ENCODE results near the gene PPRC1.

PPRC1 gene

DNA sequence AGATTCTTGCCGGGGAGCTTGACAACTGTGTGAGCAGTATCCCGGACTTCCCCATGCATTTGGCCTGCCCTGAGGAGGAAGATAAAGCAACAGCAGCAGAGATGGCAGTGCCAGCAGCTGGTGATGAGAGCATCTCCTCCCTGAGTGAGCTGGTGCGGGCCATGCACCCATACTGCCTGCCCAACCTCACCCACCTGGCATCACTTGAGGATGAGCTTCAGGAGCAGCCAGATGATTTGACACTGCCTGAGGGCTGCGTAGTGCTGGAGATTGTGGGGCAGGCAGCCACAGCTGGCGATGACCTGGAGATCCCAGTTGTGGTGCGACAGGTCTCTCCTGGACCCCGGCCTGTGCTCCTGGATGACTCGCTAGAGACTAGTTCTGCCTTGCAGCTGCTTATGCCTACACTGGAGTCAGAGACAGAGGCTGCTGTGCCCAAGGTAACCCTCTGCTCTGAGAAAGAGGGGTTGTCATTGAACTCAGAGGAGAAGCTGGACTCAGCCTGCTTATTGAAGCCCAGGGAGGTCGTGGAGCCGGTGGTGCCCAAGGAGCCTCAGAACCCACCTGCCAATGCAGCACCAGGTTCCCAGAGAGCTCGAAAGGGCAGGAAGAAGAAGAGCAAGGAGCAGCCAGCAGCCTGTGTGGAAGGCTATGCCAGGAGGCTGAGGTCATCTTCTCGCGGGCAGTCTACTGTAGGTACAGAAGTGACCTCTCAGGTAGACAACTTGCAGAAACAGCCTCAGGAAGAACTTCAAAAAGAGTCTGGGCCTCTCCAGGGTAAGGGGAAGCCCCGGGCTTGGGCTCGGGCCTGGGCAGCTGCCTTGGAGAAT lies 6.7 kb downstream of the PPRC1 start:
- no peak for TF ChIP-seq Cebpa-rat (IDR thresholded peaks at IDR 0.05)
- Histone ChIP-seq H3K9me3 (replicated peaks in 1 of 11) (no peaks in the 10 kb centered on the region), H3K4me3 (no peak overlapping the region), H3K4me2 (no peak overlapping the region), H3K4me1 (peaks cover 18 to 24% (median 19%) of the 10 kb centered on the region in 10 experiments), H4K20me1 (peaks cover 64 to 100% (median 100%) of the 10 kb centered on the region in 11 experiments; a peak in 21 of 22 replicates), H3K9ac (0 out of 22 replicates have a peak overlapping the region, but pooled peaks of 1 of the 11 experiments have one; percentile 9), H3K36me3 (peaks cover 71 to 100% (median 96%) of the 10 kb centered on the region in 11 experiments), H3K27me3 (no peaks in the 10 kb centered on the region), H3K27ac (no peak overlapping the region)

DNA sequence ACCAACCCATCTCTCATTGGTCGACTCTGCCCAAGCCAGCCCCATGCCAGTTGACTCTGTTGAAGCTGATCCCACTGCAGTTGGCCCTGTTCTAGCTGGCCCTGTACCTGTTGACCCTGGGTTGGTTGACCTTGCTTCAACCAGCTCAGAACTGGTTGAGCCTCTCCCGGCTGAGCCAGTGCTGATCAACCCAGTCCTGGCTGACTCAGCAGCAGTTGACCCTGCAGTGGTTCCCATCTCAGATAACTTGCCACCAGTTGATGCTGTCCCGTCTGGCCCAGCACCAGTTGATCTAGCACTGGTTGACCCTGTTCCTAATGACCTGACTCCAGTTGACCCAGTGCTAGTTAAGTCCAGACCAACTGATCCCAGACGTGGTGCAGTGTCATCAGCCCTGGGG lies 7.4 kb downstream of the PPRC1 start:
- peaks cover 57 to 100% (median 100%) of the 10 kb centered on the region in 11 experiments; a peak in 21 of 22 replicates for H4K20me1 ChIP-seq
- H3K4me3 ChIP-seq: no peak overlapping the region
- H3K9me3 ChIP-seq (replicated peaks in 1 of 11): no peaks in the 10 kb centered on the region
- TF ChIP-seq Cebpa-rat (IDR thresholded peaks at IDR 0.05): no peak
- peaks cover 11 to 17% (median 12%) of the 10 kb centered on the region in 10 experiments for H3K4me1 ChIP-seq
- H3K36me3 ChIP-seq: peaks cover 79 to 100% (median 97%) of the 10 kb centered on the region in 11 experiments
- H3K27ac ChIP-seq: no peak overlapping the region
- H3K4me2 ChIP-seq: no peak overlapping the region
- no peaks in the 10 kb centered on the region for H3K27me3 ChIP-seq
- no peak overlapping the region for H3K9ac ChIP-seq

DNA sequence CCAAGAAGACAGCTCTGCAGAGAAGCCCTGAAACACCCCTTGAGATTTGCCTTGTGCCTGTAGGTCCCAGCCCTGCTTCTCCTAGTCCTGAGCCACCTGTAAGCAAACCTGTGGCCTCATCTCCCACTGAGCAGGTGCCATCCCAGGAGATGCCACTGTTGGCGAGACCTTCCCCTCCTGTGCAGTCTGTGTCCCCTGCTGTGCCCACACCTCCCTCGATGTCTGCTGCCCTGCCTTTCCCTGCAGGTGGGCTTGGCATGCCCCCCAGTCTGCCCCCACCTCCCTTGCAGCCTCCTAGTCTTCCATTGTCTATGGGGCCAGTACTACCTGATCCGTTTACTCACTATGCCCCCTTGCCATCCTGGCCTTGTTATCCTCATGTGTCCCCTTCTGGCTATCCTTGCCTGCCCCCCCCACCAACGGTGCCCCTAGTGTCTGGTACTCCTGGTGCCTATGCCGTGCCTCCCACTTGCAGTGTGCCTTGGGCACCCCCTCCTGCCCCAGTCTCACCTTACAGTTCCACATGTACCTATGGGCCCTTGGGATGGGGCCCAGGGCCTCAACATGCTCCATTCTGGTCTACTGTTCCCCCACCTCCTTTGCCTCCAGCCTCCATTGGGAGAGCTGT lies 8.2 kb downstream of the PPRC1 start:
- no peak for TF ChIP-seq Cebpa-rat (IDR thresholded peaks at IDR 0.05)
- Histone ChIP-seq H3K9ac (no peak overlapping the region; a peak in 1 of 22 replicates), H3K4me3 (no peak overlapping the region)

DNA sequence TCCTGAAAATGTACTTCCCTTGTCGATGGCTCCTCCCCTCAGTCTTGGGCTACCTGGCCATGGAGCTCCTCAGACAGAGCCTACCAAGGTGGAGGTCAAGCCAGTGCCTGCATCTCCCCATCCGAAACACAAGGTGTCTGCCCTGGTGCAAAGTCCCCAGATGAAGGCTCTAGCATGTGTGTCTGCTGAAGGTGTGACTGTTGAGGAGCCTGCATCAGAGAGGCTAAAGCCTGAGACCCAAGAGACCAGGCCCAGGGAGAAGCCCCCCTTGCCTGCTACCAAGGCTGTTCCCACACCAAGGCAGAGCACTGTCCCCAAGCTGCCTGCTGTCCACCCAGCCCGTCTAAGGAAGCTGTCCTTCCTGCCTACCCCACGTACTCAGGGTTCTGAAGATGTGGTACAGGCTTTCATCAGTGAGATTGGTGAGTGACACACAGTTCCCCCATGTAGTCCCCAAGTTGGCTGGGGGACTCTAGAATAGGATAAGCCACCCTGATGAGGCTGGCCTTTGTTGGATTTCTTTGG lies 8.8 kb downstream of the PPRC1 start:
- H3K36me3 ChIP-seq: peaks cover 89 to 100% (median 97%) of the 10 kb centered on the region in 11 experiments
- H3K4me1 ChIP-seq: peaks cover 0 to 2% (median 0%) of the 10 kb centered on the region in 10 experiments; a peak in 1 of 20 replicates
- H3K4me2 ChIP-seq: no peak overlapping the region
- H3K27me3 ChIP-seq: no peaks in the 10 kb centered on the region
- H3K4me3 ChIP-seq: no peak overlapping the region
- no peak overlapping the region; a peak in 1 of 22 replicates for H3K9ac ChIP-seq
- no peak overlapping the region for H3K27ac ChIP-seq
- no peaks in the 10 kb centered on the region for H3K9me3 ChIP-seq (replicated peaks in 1 of 11)
- no peak for TF ChIP-seq Cebpa-rat (IDR thresholded peaks at IDR 0.05)
- peaks cover 43 to 100% (median 99%) of the 10 kb centered on the region in 11 experiments; a peak in 21 of 22 replicates for H4K20me1 ChIP-seq

More for the DNA sequence above, 8.2 kb downstream of the PPRC1 start:
- Histone ChIP-seq H4K20me1 (peaks cover 49 to 100% (median 99%) of the 10 kb centered on the region in 11 experiments; a peak in 21 of 22 replicates), H3K4me1 (peaks cover 2 to 9% (median 4%) of the 10 kb centered on the region in 10 experiments), H3K9me3 (replicated peaks in 1 of 11) (no peaks in the 10 kb centered on the region), H3K27ac (no peak overlapping the region), H3K27me3 (no peaks in the 10 kb centered on the region), H3K36me3 (peaks cover 85 to 100% (median 97%) of the 10 kb centered on the region in 11 experiments), H3K4me2 (no peak overlapping the region)

DNA sequence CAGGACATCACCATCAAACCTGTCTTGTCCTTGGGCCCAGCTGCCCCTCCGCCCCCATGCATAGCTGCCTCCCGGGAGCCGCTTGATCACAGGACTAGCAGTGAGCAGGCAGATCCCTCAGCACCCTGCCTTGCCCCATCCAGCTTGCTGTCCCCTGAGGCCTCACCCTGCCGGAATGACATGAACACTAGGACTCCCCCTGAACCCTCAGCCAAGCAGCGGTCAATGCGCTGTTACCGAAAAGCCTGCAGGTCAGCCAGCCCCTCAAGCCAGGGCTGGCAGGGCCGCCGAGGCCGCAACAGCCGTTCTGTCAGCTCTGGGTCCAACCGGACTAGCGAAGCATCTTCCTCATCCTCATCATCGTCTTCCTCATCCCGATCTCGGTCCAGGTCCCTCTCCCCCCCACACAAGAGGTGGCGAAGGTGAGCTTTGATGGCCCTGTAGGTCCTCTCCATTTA lies 14.2 kb downstream of the PPRC1 start:
- Histone ChIP-seq H3K27me3 (no peaks in the 10 kb centered on the region), H3K9ac (no peak overlapping the region), H3K9me3 (replicated peaks in 1 of 11) (no peaks in the 10 kb centered on the region), H3K36me3 (peaks cover 79 to 98% (median 95%) of the 10 kb centered on the region in 11 experiments), H4K20me1 (peaks cover 3 to 99% (median 95%) of the 10 kb centered on the region in 11 experiments; a peak in 20 of 22 replicates), H3K4me3 (no peak overlapping the region), H3K4me1 (peaks cover 0 to 16% (median 9%) of the 10 kb centered on the region in 10 experiments; a peak in 12 of 20 replicates), H3K4me2 (no peak overlapping the region), H3K27ac (no peak overlapping the region)
- TF ChIP-seq Cebpa-rat (IDR thresholded peaks at IDR 0.05): no peak

DNA sequence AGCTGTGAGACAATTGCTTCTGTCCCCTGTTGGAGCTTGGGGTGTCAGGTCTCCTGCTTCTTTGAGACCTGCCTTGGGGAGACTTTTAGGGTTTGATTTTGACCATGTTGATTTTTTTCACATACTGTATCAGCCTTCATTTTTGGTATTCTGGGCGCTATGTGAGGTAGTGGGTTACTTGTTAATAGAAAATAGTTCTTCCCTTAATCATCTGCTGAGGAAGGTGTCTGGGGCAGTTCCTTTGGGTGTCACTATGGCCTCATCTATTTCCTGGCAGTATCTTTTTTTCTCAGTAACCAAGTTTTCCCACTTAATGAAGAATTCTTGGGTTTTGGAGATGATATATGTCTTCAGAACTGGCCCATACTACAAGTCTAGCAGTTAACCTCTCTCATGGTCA lies 14.7 kb downstream of the PPRC1 start:
- H3K27ac ChIP-seq: no peak overlapping the region
- peaks cover 74 to 92% (median 89%) of the 10 kb centered on the region in 11 experiments for H3K36me3 ChIP-seq
- peaks cover 0 to 16% (median 9%) of the 10 kb centered on the region in 10 experiments; a peak in 12 of 20 replicates for H3K4me1 ChIP-seq
- H3K4me2 ChIP-seq: no peak overlapping the region
- TF ChIP-seq Cebpa-rat (IDR thresholded peaks at IDR 0.05): no peak
- H3K9me3 ChIP-seq (replicated peaks in 1 of 11): no peaks in the 10 kb centered on the region
- peaks cover 3 to 95% (median 89%) of the 10 kb centered on the region in 11 experiments; a peak in 20 of 22 replicates for H4K20me1 ChIP-seq
- no peaks in the 10 kb centered on the region for H3K27me3 ChIP-seq
- H3K9ac ChIP-seq: no peak overlapping the region
- H3K4me3 ChIP-seq: no peak overlapping the region

DNA sequence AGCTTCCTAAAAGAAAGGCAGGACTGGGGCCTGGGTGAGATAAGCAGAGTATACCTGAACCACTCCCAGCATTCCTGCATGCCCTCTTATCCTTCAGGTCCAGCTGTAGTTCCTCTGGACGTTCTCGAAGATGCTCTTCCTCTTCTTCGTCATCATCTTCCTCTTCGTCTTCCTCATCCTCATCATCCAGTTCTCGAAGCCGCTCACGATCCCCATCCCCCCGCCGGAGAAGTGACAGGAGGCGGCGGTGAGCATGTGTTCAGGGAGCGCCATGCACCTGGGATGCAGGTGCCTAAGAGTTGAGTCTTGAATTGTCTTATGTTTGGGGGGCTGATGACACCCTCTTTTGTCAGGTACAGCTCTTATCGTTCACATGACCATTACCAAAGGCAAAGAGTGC lies 15.4 kb downstream of the PPRC1 start:
- H3K4me3 ChIP-seq: no peak overlapping the region
- no peak overlapping the region for H3K9ac ChIP-seq
- peaks cover 1 to 19% (median 11%) of the 10 kb centered on the region in 10 experiments; a peak in 16 of 20 replicates for H3K4me1 ChIP-seq
- H3K4me2 ChIP-seq: no peak overlapping the region
- H3K27me3 ChIP-seq: no peaks in the 10 kb centered on the region
- H4K20me1 ChIP-seq: peaks cover 3 to 95% (median 83%) of the 10 kb centered on the region in 11 experiments; a peak in 20 of 22 replicates
- peaks cover 67 to 85% (median 82%) of the 10 kb centered on the region in 11 experiments for H3K36me3 ChIP-seq
- H3K9me3 ChIP-seq (replicated peaks in 1 of 11): no peaks in the 10 kb centered on the region
- no peak for TF ChIP-seq Cebpa-rat (IDR thresholded peaks at IDR 0.05)
- H3K27ac ChIP-seq: no peak overlapping the region

DNA sequence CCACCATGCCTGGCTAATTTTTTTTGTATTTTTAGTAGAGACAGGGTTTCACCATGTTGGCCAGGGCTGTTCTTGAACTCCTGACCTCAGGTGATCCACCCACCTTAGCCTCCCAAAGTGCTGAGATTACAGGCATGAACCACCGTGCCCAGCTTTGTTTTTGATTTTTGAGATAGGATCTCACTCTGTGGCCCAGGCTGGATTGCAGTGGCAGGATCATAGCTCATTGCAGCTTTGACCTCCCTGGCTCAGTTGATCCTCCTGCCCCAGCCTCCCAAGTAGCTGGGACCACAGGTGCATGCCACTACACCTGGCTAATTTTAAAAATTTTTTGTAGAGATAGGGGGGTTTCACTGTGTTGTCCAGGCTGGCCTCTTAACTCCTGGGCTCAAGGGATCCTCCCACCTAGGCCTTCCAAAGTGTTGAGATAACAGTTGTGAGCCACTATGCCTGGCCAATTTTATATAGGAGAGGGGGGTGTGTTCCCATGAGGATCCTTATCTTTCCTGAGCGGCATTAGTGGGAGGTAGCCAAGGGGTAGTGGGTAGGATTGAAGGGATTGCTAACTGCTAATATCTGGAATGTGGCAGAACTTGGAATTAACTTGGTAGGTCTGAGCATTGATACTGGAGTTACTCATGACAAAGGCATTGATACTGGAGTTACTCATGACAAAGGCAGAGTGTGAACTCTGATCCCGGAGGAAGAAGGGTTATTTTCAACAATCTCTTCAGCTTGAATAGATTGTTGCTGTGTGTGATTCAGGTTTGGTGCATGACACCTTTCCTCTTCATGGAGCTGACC lies 18.3 kb downstream of the PPRC1 start:
- Histone ChIP-seq H3K4me3 (peak overlapping the region; percentile 63 to 95 (median 90); a peak in 19 of 20 replicates), H3K36me3 (peaks cover 53 to 84% (median 77%) of the 10 kb centered on the region in 11 experiments), H3K4me1 (peaks cover 18 to 44% (median 31%) of the 10 kb centered on the region in 10 experiments)

More for the DNA sequence above, 18.3 kb downstream of the PPRC1 start:
- Histone ChIP-seq H3K27ac (peak overlapping the region; percentile 63 to 95 (median 89); a peak in 20 of 22 replicates), H3K9me3 (replicated peaks in 1 of 11) (no peaks in the 10 kb centered on the region), H4K20me1 (peaks cover 3 to 95% (median 83%) of the 10 kb centered on the region in 11 experiments; a peak in 21 of 22 replicates), H3K27me3 (no peaks in the 10 kb centered on the region), H3K9ac (peak overlapping the region; percentile 79 to 96 (median 90); a peak in 21 of 22 replicates), H3K4me2 (peak overlapping the region; percentile 62 to 100 (median 91))
- no peak for TF ChIP-seq Cebpa-rat (IDR thresholded peaks at IDR 0.05)

Measured in BLaER1 treated with 17β-estradiol and CSF1 and Interleukin-3, amounts not matched to agents 10 nM and 100 nM (cell line).